ENCODE data around the gene IRF4. TPM values are rescaled to one million over a fixed set of nuclear protein-coding genes. Genes with fewer than 3 reads are reported as not detected.
"Not testable (repeated sequence)": the region's sequence is repeated elsewhere in the genome, so short reads cannot be mapped to it uniquely, and the experiment has no call there.

The IRF4 gene
- total RNA-seq, 1 donor from 2014 or later: 0.54 TPM

DNA sequence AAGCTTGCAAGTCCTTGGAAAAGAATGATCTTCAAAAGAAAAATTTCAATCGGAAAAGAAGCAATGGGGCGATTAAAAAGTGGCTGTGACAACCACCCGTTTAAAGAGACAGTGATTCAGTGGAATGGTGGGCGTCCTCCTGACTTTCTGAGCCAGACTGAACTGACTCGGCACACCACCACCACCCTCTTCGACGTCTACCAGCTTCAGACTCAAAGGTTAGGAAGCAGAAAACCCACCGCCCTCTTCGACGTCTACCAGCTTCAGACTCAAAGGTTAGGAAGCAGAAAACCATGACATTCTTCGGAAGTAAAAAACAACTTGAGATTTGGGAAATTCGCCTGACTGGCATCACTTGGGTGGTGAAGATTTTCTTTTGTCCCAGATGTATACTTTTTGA, 28.3 kb upstream of the IRF4 start:
- ATAC-seq (ENCODE audit: poor library complexity) (no peak), DNase-seq (peak; percentile 27)
- intact Hi-C loops (cut with DNase I): no loop called here

DNA sequence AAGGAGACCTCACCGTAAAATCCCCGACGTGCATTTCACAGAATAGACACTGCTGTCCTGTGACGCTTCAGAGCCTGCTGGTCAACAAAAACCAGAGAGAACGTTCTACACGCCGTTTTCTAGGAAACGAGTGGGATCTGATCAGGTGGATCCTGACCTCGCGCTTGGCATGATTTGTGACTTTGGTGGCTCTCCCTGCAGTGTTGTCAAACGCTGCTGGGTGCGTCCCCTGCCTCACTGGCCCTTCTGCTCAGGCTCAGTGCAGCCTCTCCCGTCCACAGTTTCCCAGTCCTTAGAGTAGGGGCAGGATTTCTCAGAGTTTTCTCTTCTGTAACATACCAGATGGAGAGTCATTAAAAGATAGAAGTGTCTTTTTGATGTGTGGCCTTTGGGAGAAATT, 27.6 kb upstream of the IRF4 start:
- intact Hi-C loops (cut with DNase I): no loop called here
- no peak for ATAC-seq (ENCODE audit: poor library complexity)
- DNase-seq: peak; percentile 42

- ATAC-seq (ENCODE audit: poor library complexity) (no peak), DNase-seq (no peak)
- intact Hi-C loops (cut with DNase I): no loop called here
Measured at GRCh38 chr6:364609-365540, 26.7 kb upstream of the IRF4 start.

GRCh38 chr6:365835-366234, 25.7 kb upstream of the IRF4 start:
- no peak for DNase-seq
- intact Hi-C loops (cut with DNase I): no loop called here
- no peak for ATAC-seq (ENCODE audit: poor library complexity)

DNA sequence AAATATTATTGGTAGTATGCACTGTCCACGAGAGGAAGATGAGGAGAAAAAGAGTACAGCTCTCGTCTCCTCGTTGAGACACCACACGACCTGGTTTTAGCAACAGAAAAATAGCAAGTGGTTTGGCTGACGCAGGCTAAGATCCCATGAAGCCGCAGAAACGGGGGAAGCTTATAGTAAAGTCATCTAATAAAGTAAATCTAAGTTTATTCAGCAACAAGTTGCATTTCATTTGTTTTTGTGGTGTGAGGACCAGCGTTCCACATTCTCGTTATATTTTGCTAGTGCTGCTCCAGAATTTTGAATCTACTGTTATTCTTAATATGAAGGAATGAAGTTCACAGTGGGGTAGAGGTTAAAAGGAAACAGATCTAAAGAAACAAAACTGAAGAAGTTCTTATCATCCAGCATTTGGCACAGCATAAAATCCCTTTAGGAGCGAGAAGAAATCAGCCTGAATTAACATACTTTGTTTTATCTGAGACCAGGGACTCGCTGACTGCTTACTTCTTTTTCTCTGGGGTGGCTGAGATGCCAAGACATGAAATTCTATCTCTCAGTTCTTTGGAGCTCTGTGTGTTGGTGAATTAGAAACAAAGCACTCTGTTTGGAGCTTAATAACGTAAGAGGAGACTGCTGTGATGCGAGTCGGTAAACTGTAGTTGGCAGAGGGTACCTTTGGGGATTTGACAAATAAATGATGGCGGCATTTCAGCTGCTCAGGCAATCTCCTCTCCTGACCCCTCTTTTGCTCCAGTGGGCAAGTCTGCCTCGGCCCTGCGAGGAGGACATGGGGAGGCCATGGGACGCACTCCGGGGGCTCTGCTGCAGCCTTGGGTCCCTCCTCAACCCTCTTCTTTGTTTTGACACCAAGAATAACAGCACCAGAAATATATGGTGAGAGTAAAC, 24.9 kb upstream of the IRF4 start:
- DNase-seq: no peak
- ATAC-seq (ENCODE audit: poor library complexity): no peak
- intact Hi-C loops (cut with DNase I): no loop called here

- intact Hi-C loops (cut with DNase I): no loop called here
- no peak for ATAC-seq (ENCODE audit: poor library complexity)
- DNase-seq: no peak
Measured at GRCh38 chr6:367298-367794, 24.2 kb upstream of the IRF4 start.

GRCh38 chr6:367891-368630, 23.5 kb upstream of the IRF4 start:
- DNase-seq: no peak
- ATAC-seq (ENCODE audit: poor library complexity): no peak
- intact Hi-C loops (cut with DNase I): no loop called here

DNA sequence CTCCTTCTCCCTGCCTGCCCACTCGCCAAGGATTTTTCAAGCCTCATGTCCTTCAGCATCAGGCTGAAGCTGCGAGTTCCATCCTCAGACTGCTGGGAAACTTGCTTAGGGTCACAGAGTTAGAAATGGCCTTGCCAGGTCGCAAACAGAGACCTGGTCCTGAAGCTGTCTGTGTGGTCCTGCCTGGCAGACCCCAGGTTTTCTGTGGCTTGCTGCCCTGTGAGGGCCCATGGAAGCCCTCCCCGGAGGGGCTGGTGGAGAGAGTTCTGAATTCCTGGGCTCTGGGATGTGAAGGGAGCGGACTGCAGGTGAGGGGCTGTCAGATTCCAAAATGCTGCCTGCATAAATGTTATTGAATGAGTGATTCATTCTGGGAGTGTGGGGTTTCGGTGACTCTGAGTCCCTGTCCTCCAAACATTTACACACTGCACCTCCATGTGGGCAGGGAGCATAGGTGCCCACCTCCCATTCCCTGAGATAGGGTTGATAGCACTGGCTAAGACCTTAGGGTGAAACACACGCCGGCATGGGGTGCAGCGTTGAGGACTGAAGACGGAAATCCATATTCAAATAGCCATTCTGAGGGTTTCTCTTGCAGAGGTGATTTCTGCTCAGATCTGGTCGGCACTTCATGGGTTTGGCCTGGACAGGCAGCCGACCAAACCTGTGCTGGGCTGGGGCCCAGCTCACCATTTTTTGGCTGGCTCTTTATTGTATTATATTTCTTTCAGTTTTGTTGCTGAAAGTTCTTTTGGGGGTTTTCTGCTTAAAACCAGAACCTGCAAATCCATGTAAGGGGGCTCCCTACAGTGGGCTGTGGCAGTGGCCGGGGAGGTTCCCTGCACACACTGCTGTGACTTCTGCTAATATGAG, 21.8 kb upstream of the IRF4 start:
- DNase-seq (no peak), ATAC-seq (ENCODE audit: poor library complexity) (no peak)
- intact Hi-C loops (cut with DNase I): no loop called here

DNA sequence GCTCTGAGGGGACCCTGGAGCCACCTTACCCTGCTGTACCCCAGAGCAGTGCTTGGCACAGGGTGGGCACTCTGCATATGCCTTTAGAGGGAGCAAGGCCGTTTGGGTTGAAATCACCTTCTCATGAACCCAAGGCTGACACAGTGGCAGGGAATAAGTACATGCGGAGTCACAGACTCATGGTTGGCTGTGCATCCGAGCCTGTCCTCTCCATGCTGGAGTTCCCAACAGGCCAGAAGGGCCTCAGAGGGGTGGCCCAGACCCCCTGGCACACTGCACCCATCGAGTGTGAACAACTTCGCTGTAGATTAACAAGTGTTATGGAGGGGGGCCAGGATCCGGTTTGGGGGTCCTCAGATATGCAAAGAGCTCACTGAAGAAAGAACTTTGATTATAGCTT, 21.0 kb upstream of the IRF4 start:
- DNase-seq: peak; percentile 33
- intact Hi-C loops (cut with DNase I): no loop called here
- no peak for ATAC-seq (ENCODE audit: poor library complexity)

- peak; percentile 25 for DNase-seq
- intact Hi-C loops (cut with DNase I); ATAC-seq (ENCODE audit: poor library complexity): not testable (repeated sequence)
Measured at GRCh38 chr6:371851-372250, 19.7 kb upstream of the IRF4 start.

- DNase-seq: peak; percentile 57
- ATAC-seq (ENCODE audit: poor library complexity): no peak
- intact Hi-C loops (cut with DNase I): no loop called here
Measured at GRCh38 chr6:372336-372911, 19.1 kb upstream of the IRF4 start.

DNA sequence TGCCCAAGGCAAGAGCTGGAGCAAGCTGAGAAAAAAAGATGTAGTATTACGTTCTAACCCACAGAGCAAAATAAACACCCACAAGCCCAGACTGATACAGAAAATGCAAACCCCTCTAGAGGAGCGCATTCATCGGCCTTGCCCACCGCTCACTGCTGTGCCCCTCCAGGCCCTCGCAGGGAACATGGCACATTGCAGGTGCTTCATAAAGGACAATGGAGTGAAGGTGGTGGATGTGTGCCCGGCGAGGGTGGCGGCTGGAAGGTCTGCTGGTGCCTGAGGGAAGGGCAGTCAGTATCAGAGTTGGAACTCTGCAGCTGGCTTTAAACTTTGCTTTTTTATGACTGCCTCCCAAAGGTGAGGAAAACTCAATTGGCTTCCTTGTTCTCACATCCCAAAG, 18.5 kb upstream of the IRF4 start:
- DNase-seq (peak; percentile 49), ATAC-seq (ENCODE audit: poor library complexity) (peak; percentile 35)
- intact Hi-C loops (cut with DNase I): no loop called here

DNA sequence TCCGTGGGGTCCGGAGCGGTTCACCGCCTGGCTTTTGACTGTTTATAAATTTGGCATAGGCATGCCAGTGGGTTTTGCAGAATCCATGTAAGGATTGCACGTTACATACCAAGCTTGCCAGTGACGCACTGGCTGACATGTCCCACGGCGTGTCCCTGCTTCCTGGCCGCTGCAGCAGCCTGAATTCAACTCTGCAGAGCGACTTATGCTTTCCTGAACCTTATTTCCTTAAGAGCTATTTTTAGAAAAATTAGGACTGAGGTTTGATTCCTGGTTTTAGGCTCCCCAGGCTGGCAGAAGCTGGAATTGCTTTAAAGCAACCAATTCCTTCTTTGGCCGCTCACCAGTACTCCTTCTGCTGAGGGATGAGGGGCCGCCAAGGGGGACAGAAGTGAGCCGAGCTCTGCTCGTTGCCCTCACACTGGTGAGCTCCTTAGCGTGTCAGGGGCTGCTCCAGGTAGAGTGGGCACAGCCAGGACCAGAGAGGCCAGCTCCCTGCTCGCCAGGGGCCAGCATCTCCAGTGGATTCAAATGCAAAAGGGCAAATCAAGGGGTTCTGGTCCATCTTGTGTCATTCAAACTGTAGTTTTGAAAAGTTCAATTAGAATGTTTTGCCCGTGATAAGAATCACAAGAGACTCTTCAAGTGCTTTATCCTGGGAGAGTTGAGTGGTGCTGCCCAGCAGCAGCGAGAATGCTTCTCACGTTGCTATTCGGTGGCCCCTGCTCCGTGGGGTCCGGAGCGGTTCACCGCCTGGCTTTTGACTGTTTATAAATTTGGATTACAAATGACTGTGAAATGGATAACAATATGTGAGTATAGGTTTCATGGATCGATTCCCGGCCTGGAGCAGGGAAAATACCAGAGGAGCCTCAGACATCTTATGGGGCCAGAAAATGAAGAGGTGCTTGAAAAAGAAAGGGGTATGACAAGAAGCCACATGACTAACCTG, 17.5 kb upstream of the IRF4 start:
- intact Hi-C loops (cut with DNase I): no loop called here
- DNase-seq (peak; percentile 44), ATAC-seq (ENCODE audit: poor library complexity) (peak; percentile 62)

DNA sequence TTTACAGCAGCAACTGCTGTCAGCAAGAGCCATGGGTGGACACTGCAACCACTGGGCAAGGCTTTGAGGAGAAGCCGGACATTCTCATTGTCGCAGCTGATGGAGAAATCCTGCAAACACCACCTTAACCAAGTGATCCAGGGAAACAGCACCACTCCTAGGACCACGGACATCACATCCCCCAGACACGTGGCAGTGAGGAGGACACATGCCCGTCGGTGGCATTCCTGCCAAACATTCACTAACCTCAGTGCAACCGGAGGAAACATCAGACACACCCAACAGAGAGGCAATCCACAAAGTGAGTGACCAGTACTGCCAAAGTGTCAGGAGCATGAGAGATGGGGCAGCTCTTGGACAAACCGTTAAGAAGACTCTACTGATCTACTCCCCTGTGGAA, 16.6 kb upstream of the IRF4 start:
- intact Hi-C loops (cut with DNase I): no loop called here
- ATAC-seq (ENCODE audit: poor library complexity) (no peak), DNase-seq (peak; percentile 33)

GRCh38 chr6:376827-377640, 14.5 kb upstream of the IRF4 start:
- no peak for DNase-seq
- intact Hi-C loops (cut with DNase I): no loop called here
- ATAC-seq (ENCODE audit: poor library complexity): no peak

- DNase-seq; ATAC-seq (ENCODE audit: poor library complexity); intact Hi-C loops (cut with DNase I): not testable (repeated sequence)
Measured at GRCh38 chr6:377641-378020, 13.9 kb upstream of the IRF4 start.

Data from Right ventricle myocardium superior (tissue), 1 donor.